Measurements from ENCODE around the gene EPN1.

EPN1 gene

DNA sequence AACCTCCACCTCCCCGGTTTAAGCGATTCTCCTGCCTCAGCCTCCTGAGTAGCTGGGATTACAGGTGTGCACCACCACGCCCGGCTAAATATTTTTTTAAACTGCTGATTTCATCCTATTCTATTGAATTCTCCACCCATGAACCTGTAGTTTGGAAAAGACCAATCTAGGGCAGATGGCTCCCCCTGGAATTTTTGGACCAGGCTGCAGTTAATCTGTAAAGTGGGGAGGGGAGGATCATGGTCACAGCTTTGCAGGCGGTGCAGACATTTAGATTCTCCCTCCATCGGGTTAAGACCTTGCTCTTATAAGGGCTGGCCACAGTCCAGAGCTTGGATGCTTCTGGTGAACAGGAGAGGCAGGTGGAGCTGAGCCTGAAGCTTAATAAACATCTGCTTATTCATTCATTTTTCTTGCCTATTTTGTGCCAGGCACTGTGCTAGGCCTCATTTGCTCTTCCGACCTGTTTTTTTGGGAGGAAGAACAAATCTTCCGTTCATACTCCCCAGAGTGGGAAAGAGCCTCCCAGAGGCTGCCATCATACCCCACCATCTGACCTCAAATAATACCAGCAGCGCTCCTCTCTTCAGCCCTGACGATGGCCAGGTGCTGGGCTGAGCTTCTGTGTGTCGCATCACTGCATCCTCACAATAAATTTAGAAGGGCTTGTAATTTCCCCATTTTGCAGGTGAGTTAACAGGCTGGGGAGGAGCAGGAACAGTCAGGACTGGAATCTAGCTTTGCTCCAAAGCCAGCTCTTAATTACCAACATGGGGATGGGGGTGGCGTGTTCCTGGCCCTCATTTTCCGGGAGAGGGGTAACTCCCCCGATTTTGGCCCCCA lies 27.9 kb upstream of the EPN1 start:
- no peak for DNase-seq

DNA sequence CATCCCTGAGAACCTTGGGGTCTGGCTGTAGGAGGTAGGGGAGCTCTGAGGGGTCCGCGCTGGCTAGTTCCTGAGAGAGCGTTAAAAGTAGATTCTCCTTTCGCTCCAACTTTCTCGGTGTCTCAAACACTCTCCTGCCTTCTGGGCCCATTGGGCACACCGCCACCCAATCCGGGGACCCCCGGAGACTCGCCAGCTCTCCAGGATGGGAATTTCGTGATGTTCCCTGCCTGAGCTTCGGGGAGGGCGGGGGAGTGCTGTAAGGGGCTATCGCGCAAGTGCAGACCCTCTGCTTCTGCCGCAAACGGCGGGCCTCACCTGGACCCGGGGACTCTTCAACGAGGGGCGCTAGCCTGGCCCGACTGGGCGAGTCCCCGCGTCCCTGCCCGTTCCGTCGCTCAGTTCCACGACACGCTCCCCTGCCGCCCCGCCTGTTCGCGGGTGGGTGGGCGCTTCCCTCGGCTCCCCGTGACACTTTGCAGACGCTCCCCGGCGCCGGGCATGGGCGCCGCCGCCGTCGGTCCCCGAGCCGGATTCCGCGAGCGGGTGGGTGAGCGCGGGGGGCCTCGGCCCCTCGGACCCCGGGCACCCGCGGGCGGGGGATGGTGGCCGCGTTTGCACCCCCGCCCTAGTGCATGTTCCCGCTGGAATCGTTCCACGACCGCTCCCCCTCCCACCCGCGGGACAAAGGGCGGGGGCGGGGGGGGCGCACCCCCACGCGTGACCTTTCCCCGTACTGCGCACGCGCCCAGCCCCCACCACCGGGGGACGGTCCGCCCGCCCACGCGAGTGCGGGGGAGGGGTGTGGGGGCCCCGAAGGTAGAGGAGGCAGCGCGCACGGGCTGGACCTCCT lies 27.1 kb upstream of the EPN1 start, which contains the start of gene CCDC106:
TSS of gene CCDC106 (plus strand) at position 481 of the 853 bp plus-strand sequence. CDS start 835 bp downstream, outside the sequence.
- peak; percentile 82 for DNase-seq

DNA sequence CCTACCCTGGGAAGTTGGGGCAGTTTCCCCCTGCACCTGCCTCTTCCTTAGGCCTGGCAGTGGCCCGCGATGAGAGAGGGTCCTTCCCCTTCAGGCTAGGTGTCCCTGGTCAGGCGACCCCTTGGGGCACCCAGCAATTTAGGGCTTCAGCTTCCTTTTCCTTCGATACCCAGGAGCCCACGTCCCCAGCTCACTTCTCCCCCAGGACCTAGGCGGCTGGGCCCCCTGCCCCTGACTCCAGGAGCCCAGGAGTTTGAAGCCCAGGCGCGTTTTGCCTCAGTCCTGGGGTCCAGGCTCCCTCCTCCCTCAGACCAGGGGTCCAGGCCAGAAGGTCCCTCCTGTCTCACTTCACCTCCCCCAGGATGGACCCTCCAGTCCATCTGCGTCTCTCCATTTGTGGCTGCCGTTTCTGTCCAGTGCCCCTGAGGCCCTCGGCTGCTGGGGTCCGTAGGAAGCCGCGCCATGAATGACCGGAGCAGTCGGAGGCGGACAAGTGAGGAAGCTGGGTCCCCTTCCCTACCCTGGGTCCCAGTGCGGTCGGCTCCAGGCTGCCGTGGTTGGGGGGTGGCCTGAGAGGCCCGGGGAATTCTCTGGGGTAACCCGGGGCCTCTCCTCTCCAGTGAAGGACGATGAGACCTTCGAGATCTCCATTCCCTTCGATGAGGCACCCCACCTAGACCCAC lies 26.3 kb upstream of the EPN1 start:
- peak; percentile 42 for DNase-seq

DNA sequence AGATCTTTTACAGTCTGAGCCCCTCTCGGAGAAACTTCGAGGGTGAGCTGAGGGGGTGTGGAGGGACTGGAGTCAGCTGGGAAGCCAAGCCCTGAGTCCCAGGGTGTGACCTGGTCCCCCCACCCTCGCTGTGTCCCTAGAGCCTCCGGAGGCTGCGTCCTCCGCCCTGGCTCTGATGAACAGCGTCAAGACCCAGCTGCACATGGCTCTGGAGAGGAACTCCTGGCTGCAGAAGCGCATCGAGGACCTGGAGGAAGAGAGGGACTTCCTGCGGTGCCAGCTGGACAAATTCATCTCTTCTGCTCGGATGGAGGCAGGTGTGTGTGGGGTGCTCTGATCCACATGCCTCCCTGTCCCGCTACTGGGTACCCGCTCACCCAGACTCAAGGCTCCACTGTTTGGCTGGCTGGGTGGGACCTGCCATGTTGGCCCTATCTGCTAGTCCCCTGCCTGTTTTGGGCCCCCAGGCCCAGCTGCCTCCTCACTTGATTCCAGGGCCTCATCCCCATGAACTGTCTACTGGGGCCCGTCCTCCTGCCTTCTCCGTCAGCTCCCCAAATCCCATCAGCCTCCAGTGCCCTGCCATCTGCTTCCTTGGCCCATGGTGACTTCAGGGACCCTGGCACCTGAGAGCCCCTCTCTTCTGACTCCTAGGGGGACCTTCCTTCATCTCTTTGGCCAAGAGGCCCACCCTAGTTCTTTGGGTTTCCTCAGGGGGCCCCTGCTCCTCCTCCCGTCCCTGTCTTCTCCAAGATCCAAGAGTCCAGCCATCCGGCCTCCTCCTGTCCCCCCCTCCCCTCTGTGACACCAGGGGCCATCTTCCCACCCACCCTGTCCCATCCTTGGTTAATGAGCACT lies 25.5 kb upstream of the EPN1 start:
- no peak for DNase-seq

- DNase-seq, result no peak
Observed at GRCh38 chr19:55650126-55650557, 24.9 kb upstream of the EPN1 start.

- DNase-seq, result no peak
Observed at GRCh38 chr19:55650602-55651230, 24.3 kb upstream of the EPN1 start.

- no peak for DNase-seq
Observed at GRCh38 chr19:55651236-55651635, 23.8 kb upstream of the EPN1 start.

- DNase-seq, result no peak
Observed at GRCh38 chr19:55652311-55653128, 22.5 kb upstream of the EPN1 start.

DNA sequence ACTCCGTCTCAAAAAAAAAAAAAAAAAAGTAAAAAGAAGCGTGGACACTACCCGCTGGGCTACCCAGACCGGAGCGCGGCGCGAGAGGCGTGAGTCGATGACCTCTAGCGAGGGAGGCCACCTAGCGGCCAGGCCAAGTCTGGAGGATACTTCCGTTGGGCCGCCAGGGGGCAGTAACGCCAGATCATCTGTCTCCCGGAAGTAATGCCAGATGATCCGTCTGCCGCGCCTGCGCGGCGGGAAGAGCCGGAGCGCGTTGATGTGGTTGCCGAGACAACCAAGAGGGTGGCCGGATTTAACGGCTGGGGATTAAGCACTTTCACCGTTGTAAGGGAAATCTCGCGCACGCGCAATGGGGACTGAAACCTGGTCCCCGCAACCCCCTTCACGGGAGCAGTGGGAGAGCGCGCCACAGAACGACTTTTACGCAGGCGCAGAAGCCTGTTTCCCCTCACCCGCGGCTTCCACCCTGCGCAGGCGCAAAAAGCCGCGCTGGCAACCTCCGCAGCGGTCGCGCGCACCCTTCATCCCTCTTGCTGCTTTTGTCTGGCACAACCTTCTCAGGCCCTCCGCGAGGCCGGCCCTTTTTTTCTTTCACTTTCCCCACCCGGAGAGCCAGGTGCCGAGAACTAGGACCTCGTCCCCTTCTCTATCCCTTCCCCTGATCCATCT lies 21.2 kb upstream of the EPN1 start:
- peak; percentile 99 for DNase-seq

- DNase-seq, result peak; percentile 100
Observed at GRCh38 chr19:55654323-55654867, 20.6 kb upstream of the EPN1 start.

GRCh38 chr19:55654868-55655647 lies 20.0 kb upstream of the EPN1 start, which contains the start of gene U2AF2:
U2AF2 (plus strand) TSS chr19:55655035; CDS start chr19:55655105, 70 bp downstream.
- DNase-seq, result peak; percentile 97

GRCh38 chr19:55655648-55656040 lies 19.4 kb upstream of the EPN1 start:
- no peak for DNase-seq

DNA sequence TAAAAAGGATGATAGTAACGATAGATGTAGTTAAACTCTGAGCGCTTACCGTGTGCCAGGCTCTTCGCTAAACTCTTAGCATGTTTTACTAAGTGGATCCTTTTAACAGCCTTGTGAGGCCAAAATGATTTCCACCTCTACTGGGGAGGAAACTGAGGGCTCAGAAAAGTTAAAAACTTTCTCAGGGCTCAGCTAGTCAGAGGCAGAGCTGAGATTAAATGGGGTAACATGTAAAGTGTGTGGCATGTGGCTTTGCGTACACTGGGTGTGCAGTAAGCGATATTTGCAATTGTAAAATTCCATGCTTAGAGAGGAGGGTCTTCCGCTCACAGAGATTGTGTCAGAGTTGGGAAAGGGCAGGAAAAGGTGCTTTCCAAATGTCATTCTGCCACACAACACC lies 18.5 kb upstream of the EPN1 start:
- no peak for DNase-seq

GRCh38 chr19:55656988-55657747 lies 17.9 kb upstream of the EPN1 start:
- no peak for DNase-seq

- no peak for DNase-seq
Observed at GRCh38 chr19:55658846-55659459, 16.1 kb upstream of the EPN1 start.

DNA sequence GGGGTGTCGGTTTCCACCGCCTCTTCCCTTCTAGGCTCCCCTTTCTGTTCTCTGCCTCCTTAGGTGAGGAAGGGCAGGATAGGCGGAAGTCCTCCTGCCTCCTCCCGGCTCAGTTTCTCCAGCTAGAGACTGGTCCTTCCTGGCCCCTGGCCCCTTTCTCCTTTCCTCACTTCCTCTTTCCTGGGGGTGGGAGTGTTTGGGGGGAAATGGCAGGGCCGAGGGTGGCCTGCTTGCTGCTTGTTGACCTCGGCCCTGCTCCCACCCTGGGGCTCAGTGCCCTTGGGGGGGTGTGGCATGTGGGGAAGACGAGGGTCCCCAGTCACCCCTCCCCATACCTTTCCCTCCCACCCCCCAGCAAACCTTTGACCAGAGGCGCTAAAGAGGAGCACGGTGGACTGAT lies 15.2 kb upstream of the EPN1 start:
- no peak for DNase-seq

GRCh38 chr19:55660404-55660803 lies 14.6 kb upstream of the EPN1 start:
- DNase-seq, result no peak

DNA sequence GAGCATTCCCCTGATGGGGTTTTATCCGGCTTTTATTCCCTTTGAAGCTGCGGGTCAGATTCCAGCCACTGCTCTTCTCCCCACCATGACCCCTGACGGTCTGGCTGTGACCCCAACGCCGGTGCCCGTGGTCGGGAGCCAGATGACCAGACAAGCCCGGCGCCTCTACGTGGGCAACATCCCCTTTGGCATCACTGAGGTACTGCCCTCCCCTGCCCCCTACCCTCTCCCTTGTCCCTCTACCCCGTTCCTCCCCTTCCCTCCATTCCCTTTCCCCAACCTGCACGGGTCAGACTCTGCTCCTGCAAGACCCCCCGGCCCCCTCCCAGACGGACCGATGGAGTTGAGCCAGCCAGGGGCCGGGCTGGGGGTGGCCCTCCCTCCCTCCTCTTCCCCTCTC lies 14.0 kb upstream of the EPN1 start:
- DNase-seq, result no peak

All from hematopoietic multipotent progenitor cell treated with erythropoietin and hydrocortisone succinate and interleukin-3 and kit ligand, for 4 days (in vitro differentiated cells).